Measurements from ENCODE around the gene ENTHD1.

Gene ENTHD1

GRCh38 chr22:39893526-39893925, at the start of gene ENTHD1:
TSS of gene ENTHD1 (minus strand) at chr22:39893760. CDS start at chr22:39887748, 6,012 bp downstream.
- no peak for DNase-seq

GRCh38 chr22:39943337-39943736, 49.8 kb upstream of the ENTHD1 start:
- DNase-seq = peak in 1 of 6 experiments; percentile 43

GRCh38 chr22:39942439-39943230, 49.1 kb upstream of the ENTHD1 start:
- no peak for DNase-seq

- DNase-seq = no peak
Measured at GRCh38 chr22:39941601-39942000, 48.0 kb upstream of the ENTHD1 start.

GRCh38 chr22:39940757-39941305, 47.3 kb upstream of the ENTHD1 start:
- DNase-seq = peak in 3 of 6 experiments; percentile 68 to 74 (median 70)

- DNase-seq = no peak
Measured at GRCh38 chr22:39939830-39940229, 46.3 kb upstream of the ENTHD1 start.

- peak in 1 of 6 experiments; percentile 23 for DNase-seq
Measured at GRCh38 chr22:39938509-39939111, 45.0 kb upstream of the ENTHD1 start.

- DNase-seq = peak in 5 of 6 experiments; percentile 28 to 70 (median 63)
Measured at GRCh38 chr22:39937906-39938305, 44.3 kb upstream of the ENTHD1 start.

- DNase-seq = peak in 1 of 6 experiments; percentile 47
Measured at GRCh38 chr22:39936523-39937145, 43.1 kb upstream of the ENTHD1 start.

GRCh38 chr22:39935612-39936011, 42.1 kb upstream of the ENTHD1 start:
- DNase-seq = peak in 1 of 6 experiments; percentile 13

GRCh38 chr22:39935116-39935515, 41.6 kb upstream of the ENTHD1 start:
- no peak for DNase-seq

- DNase-seq = peak in 2 of 6 experiments; percentile 31 to 38
Measured at GRCh38 chr22:39933741-39934140, 40.2 kb upstream of the ENTHD1 start.

- DNase-seq = peak; percentile 13 to 37 (median 24)
Measured at GRCh38 chr22:39932918-39933649, 39.5 kb upstream of the ENTHD1 start.

GRCh38 chr22:39932166-39932565, 38.6 kb upstream of the ENTHD1 start:
- DNase-seq = no peak

GRCh38 chr22:39931251-39931650, 37.7 kb upstream of the ENTHD1 start:
- DNase-seq = peak in 2 of 6 experiments; percentile 13 to 28

GRCh38 chr22:39928536-39929520, 35.3 kb upstream of the ENTHD1 start:
- no peak for DNase-seq

GRCh38 chr22:39927544-39927943, 34.0 kb upstream of the ENTHD1 start:
- no peak for DNase-seq

- no peak for DNase-seq
Measured at GRCh38 chr22:39926753-39927152, 33.2 kb upstream of the ENTHD1 start.

GRCh38 chr22:39925909-39926679, 32.5 kb upstream of the ENTHD1 start:
- peak in 4 of 6 experiments; percentile 34 to 68 (median 58) for DNase-seq

- DNase-seq = no peak
Measured at GRCh38 chr22:39925273-39925672, 31.7 kb upstream of the ENTHD1 start.

- DNase-seq = no peak
Measured at GRCh38 chr22:39924286-39924685, 30.7 kb upstream of the ENTHD1 start.

All from stimulated activated naive CD4-positive, alpha-beta T cell (primary cell).